ENCODE measurements around the gene PRRT1. TPM values are rescaled to one million over a fixed set of nuclear protein-coding genes. Genes with fewer than 3 reads are reported as not detected.

PRRT1 gene
- total RNA-seq, 1 experiment from 2014 or later: 12.6 TPM

GRCh38 chr6:32177788-32178546 lies 26.2 kb upstream of the PRRT1 start, which contains the start of gene RNF5:
Gene RNF5, plus strand, starts transcription at chr6:32178405. Its CDS starts 107 bp downstream, at chr6:32178512.
- no peaks in the 10 kb centered on the region for H3K9me2 ChIP-seq (ENCODE audit: insufficient read depth)
- CTCF ChIA-PET: interaction anchor here (0.9 kb wide), 1 partner anchor 13 kb away, joined by 4 read pairs; the partner anchor contains the start of gene PBX2
- H3K27me3 ChIP-seq (ENCODE audit: insufficient read depth, low read depth): no peaks in the 10 kb centered on the region
- TF ChIP-seq EZH2 (IDR thresholded peaks at IDR 0.05; ENCODE audit: low read depth): no peak
- peaks cover 15% of the 10 kb centered on the region; the same call in 1 of the 2 replicates for H3F3A ChIP-seq (ENCODE audit: insufficient read depth, low read depth)
- H3K4me1 ChIP-seq (replicated peaks; ENCODE audit: insufficient read depth): peaks cover 29% of the 10 kb centered on the region
- H3K79me2 ChIP-seq (ENCODE audit: low read depth): peaks cover 29% of the 10 kb centered on the region
- POLR2A ChIA-PET (ENCODE audit: unreplicated experiment): interaction anchor here (0.6 to 1.1 kb wide), 6 partner anchors 12 to 611 kb away, joined by 5 to 9 read pairs (median 6); partner anchors contain the start of genes DXO and PBX2
- H3K4me3 ChIP-seq: peak within 1 kb of the TSS; percentile 98
- peak; percentile 91 to 99 for DNase-seq
- intact Hi-C loops (cut with micrococcal nuclease; ENCODE audit: unreplicated experiment): loop anchor here (1.0 to 10.0 kb wide), 5 partner anchors 12 to 513 kb away; partner anchors contain the start of genes C6orf47, CSNK2B, FKBPL and GPANK1
- peak within 1 kb of the TSS; percentile 86 for H3K27ac ChIP-seq
- BruUV-seq (replicated peaks): no TSS peak
- peak within 1 kb of the TSS; percentile 83 for H3K4me2 ChIP-seq
- H4K20me1 ChIP-seq (ENCODE audit: insufficient read depth): no peaks in the 10 kb centered on the region
- peak within 1 kb of the TSS; percentile 76 for H2AFZ ChIP-seq
- H3K9me3 ChIP-seq (ENCODE audit: insufficient read depth, low read depth): no peaks in the 10 kb centered on the region
- H3K36me3 ChIP-seq (ENCODE audit: low read depth): no peaks in the 10 kb centered on the region

DNA sequence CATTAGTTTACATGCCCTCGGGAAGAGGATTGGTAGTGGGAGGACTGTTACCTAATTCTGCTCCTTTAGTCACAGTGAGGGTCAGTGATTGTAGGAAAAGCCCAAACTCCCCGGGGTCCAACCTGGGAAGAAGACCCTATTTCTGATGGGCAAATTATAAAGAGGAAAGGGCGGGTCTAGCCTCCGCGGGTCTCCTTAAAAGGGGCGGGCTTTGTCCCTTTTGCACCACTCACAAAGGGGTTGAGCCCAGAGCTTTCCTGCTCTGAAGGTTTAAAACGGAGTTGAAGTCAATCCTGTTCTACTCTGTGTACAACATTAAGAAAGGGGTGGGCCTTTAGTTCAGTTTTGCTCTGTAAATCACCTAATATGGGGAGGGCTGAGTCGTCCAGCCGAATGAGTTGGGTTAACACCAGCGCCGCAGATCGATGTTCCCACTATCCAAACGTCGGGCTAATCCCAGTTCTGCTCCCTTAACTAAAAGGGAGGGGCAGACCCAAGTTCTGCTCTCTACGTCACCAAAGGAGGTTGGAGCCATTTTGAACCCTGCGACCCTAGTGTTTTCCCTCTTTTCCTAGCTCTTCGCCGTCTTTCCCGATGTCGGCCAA lies 25.5 kb upstream of the PRRT1 start:
- no peaks in the 10 kb centered on the region for H3K9me2 ChIP-seq (ENCODE audit: insufficient read depth)
- DNase-seq: peak in 1 of 2 experiments; percentile 48
- peaks cover 15% of the 10 kb centered on the region; the same call in 1 of the 2 replicates for H3F3A ChIP-seq (ENCODE audit: insufficient read depth, low read depth)
- H3K4me2 ChIP-seq: peak overlapping the region; percentile 83
- peak overlapping the region; percentile 86 for H3K27ac ChIP-seq
- no peaks in the 10 kb centered on the region for H4K20me1 ChIP-seq (ENCODE audit: insufficient read depth)
- TSS peak; percentile 64 for BruUV-seq (replicated peaks)
- H3K4me1 ChIP-seq (replicated peaks; ENCODE audit: insufficient read depth): peaks cover 31% of the 10 kb centered on the region
- peak overlapping the region; percentile 98; the same call in 1 of the 2 replicates for H3K4me3 ChIP-seq
- POLR2A ChIA-PET (ENCODE audit: unreplicated experiment): interaction anchor here (0.6 to 1.1 kb wide), 6 partner anchors 13 to 612 kb away, joined by 5 to 9 read pairs (median 6); partner anchors contain the start of genes DXO and PBX2
- peak overlapping the region; percentile 76 for H2AFZ ChIP-seq
- intact Hi-C loops (cut with micrococcal nuclease; ENCODE audit: unreplicated experiment): loop anchor here (1.0 to 10.0 kb wide), 3 partner anchors 22 to 512 kb away; partner anchors contain the start of genes C6orf47, CSNK2B, FKBPL and GPANK1
- H3K79me2 ChIP-seq (ENCODE audit: low read depth): peaks cover 29% of the 10 kb centered on the region
- H3K9me3 ChIP-seq (ENCODE audit: insufficient read depth, low read depth): no peaks in the 10 kb centered on the region
- CTCF ChIA-PET: interaction anchor here (0.9 kb wide), 1 partner anchor 13 kb away, joined by 4 read pairs; the partner anchor contains the start of gene PBX2
- TF ChIP-seq, protein P1, sequence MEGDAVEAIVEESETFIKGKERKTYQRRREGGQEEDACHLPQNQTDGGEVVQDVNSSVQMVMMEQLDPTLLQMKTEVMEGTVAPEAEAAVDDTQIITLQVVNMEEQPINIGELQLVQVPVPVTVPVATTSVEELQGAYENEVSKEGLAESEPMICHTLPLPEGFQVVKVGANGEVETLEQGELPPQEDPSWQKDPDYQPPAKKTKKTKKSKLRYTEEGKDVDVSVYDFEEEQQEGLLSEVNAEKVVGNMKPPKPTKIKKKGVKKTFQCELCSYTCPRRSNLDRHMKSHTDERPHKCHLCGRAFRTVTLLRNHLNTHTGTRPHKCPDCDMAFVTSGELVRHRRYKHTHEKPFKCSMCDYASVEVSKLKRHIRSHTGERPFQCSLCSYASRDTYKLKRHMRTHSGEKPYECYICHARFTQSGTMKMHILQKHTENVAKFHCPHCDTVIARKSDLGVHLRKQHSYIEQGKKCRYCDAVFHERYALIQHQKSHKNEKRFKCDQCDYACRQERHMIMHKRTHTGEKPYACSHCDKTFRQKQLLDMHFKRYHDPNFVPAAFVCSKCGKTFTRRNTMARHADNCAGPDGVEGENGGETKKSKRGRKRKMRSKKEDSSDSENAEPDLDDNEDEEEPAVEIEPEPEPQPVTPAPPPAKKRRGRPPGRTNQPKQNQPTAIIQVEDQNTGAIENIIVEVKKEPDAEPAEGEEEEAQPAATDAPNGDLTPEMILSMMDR (conservative IDR thresholded peaks at IDR 0.05): no peak
- no peak for TF ChIP-seq EZH2 (IDR thresholded peaks at IDR 0.05; ENCODE audit: low read depth)
- H3K36me3 ChIP-seq (ENCODE audit: low read depth): no peaks in the 10 kb centered on the region
- no peaks in the 10 kb centered on the region for H3K27me3 ChIP-seq (ENCODE audit: insufficient read depth, low read depth)

- ChIA-PET POLR2A (ENCODE audit: unreplicated experiment) (no interaction called here), CTCF (no interaction called here)
- Histone ChIP-seq H3K9me2 (ENCODE audit: insufficient read depth) (no peaks in the 10 kb centered on the region), H3K9me3 (ENCODE audit: insufficient read depth, low read depth) (no peaks in the 10 kb centered on the region), H3K36me3 (ENCODE audit: low read depth) (no peaks in the 10 kb centered on the region), H3K27me3 (ENCODE audit: insufficient read depth, low read depth) (no peaks in the 10 kb centered on the region), H3K4me2 (peak overlapping the region; percentile 83), H3F3A (ENCODE audit: insufficient read depth, low read depth) (peaks cover 15% of the 10 kb centered on the region; the same call in 1 of the 2 replicates), H3K4me1 (replicated peaks; ENCODE audit: insufficient read depth) (peaks cover 31% of the 10 kb centered on the region), H2AFZ (peak overlapping the region; percentile 76), H4K20me1 (ENCODE audit: insufficient read depth) (no peaks in the 10 kb centered on the region), H3K79me2 (ENCODE audit: low read depth) (peaks cover 29% of the 10 kb centered on the region), H3K27ac (peak overlapping the region; percentile 86), H3K4me3 (peak overlapping the region; percentile 98)
- BruUV-seq (replicated peaks): no TSS peak
- intact Hi-C loops (cut with micrococcal nuclease; ENCODE audit: unreplicated experiment): loop anchor here (1.0 to 10.0 kb wide), 3 partner anchors 22 to 512 kb away; partner anchors contain the start of genes C6orf47, CSNK2B, FKBPL and GPANK1
- TF ChIP-seq EZH2 (IDR thresholded peaks at IDR 0.05; ENCODE audit: low read depth): no peak
- TF ChIP-seq, protein P1 (conservative IDR thresholded peaks at IDR 0.05): no peak
- peak in 1 of 2 experiments; percentile 77 for DNase-seq
Observed at GRCh38 chr6:32176476-32177182, 24.9 kb upstream of the PRRT1 start.

Data from PC-9 (cell line).